H1 (cell line): Measurements from ENCODE around the gene PODN. TPM values are rescaled to one million over a fixed set of nuclear protein-coding genes. Genes with fewer than 3 reads are reported as not detected.

Experiments used
- CHD1 ChIP-seq: IDR thresholded peaks from 2 replicates; pipeline ENCODE4 v1.6.1; 2012; ENCODE audit warnings: low read depth, low read length, improper control_type of control experiment
- EZH2 ChIP-seq: fragments of 200-600 bp; sonication (generic); IDR thresholded peaks from 2 replicates; pipeline ENCODE4 v1.7.1; 2012; ENCODE audit warnings: low read depth, mild to moderate bottlenecking, moderate library complexity, low read length, inconsistent platforms; ENCODE audit not compliant: severe bottlenecking
- GABPA ChIP-seq: IDR thresholded peaks from 2 replicates; pipeline ENCODE4 v1.6.1; 2011; ENCODE audit warnings: mild to moderate bottlenecking, low read length, moderate library complexity, borderline replicate concordance; ENCODE audit not compliant: insufficient read depth
- KDM5A ChIP-seq: fragments of 200-600 bp; IDR thresholded peaks from 2 replicates; pipeline ENCODE4 v1.7.1; 2012; ENCODE audit warnings: mild to moderate bottlenecking, low read length, inconsistent platforms, mixed read lengths
- SUZ12 ChIP-seq: fragments of 200-600 bp; sonication (generic); IDR thresholded peaks from 2 replicates; pipeline ENCODE4 v1.6.1; 2012; ENCODE audit warnings: mild to moderate bottlenecking, inconsistent platforms, low read length, moderate library complexity, mixed read lengths
- TAF7 ChIP-seq: optimal IDR thresholded peaks from 2 replicates; pipeline ENCODE3; 2011; ENCODE audit warnings: low read depth, mild to moderate bottlenecking, inconsistent platforms, low read length, moderate library complexity, borderline replicate concordance
- polyA plus RNA-seq, 7 experiments: library from polyadenylated mRNA; depleted of rRNA in 3 of 7; stranded (reverse) in 5 of 7; unstranded in 2 of 7; fragments of >200 nt in 5 of 7; fragments of 200-250 nt in 2 of 7; gene quantifications; 1 replicate in 5 of 7; 2 replicates in 1 of 7; 4 replicates in 1 of 7; pipeline versions ENCODE4 v1.2.1 to v1.2.3, GENCODE V29; 2011 to 2013; ENCODE audit warnings: missing spikeins in 2 of 7, mixed read lengths in 2 of 7
- total RNA-seq: library from RNA; stranded (reverse); fragmentation: NEBNext Ultra II Directional; extraction: Animal tissue kit (Norgen Biotek cat#: 25700); gene quantifications from 2 replicates; pipeline ENCODE4 v1.2.1, GENCODE V29; 2021
- TF ChIP-seq, protein P1 (sequence below): IDR thresholded peaks from 2 replicates; pipeline ENCODE4 v1.6.1; 2011; ENCODE audit warnings: low read length, improper control_type of control experiment

The PODN gene
- total and polyA plus RNA-seq, 2 of the 8 experiments (the other 6 are each of a cell fraction or from before 2014, with no cell fraction given) = 0.11 to 0.17 TPM

DNA sequence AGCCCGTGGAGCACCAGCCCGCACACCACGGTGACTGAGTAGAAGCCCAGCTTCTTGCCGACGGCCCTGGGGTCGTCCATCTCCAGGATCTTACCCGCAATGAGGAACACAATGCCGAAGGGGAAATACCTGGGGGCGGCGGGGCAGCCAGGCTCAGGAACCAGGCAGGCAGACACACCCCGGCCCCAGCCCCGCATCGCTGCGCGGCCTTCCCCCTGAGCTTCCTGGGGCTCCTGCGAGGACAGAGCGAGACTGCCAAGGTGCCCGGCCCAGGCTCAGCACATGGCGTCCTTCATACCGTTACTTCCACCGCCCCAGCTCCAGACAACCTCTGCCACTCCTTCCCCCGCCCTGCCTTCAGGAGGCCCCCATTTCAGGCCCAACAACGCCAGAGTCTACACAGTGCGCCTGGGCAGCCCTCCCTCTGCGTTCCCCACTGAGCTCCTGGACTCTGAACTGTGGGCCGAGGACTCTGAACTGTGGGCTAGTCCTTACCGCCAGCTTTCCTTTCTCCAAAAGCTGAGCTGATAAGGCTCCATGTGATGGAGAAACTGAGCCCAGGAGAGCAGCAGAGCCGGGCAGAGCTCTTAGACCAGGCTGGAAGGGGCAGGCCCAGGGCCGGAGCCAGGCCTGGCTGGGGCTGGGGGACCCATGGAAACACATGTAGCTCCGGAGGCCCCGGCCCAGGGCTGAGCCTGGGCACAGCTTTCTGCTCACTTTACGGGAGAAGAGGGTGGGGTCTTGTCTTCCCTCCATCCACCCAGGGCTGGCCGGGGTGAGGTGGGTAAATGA, 30.8 kb downstream of the PODN start (continued):
- TF ChIP-seq GABPA (no peak), CHD1 (no peak), SUZ12 (no peak), TAF7 (no peak), KDM5A (no peak), EZH2 (no peak)
- TF ChIP-seq, protein P1, sequence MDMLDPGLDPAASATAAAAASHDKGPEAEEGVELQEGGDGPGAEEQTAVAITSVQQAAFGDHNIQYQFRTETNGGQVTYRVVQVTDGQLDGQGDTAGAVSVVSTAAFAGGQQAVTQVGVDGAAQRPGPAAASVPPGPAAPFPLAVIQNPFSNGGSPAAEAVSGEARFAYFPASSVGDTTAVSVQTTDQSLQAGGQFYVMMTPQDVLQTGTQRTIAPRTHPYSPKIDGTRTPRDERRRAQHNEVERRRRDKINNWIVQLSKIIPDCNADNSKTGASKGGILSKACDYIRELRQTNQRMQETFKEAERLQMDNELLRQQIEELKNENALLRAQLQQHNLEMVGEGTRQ = no peak
